Coronary artery (tissue), 2 donors: ENCODE results near the gene GOLGA1.
"Not testable (repeated sequence)": the region's sequence is repeated elsewhere in the genome, so short reads cannot be mapped to it uniquely, and the experiment has no call there.

Experiments used
- DNase-seq: peaks from one replicate; pipeline ENCODE4 v3.0.0-alpha.2; 2017; ENCODE audit warnings: low spot score
- H3K27ac ChIP-seq, 2 donors: fragments of 200-600 bp; sonication (generic); one replicate each; pipeline ENCODE4 v1.5.1; 2016 to 2019
- H3K4me3 ChIP-seq: fragments of 200-600 bp; sonication (generic); 2 replicates; pipeline ENCODE4 v1.5.1; 2016; ENCODE audit warnings: mild to moderate bottlenecking, moderate library complexity
- CTCF ChIP-seq: fragments of 200-600 bp; sonication (generic); IDR thresholded peaks from one replicate; pipeline ENCODE4 v1.5.1; 2019; ENCODE audit warnings: antibody characterized with exemption

Gene GOLGA1

GRCh38 chr9:124843456-124844034 is 97.3 kb downstream of the GOLGA1 start:
- Histone ChIP-seq H3K27ac (no peak overlapping the region), H3K4me3 (no peak overlapping the region)
- DNase-seq, result no peak
- no peak for TF ChIP-seq CTCF

GRCh38 chr9:124841075-124841821 is 99.6 kb downstream of the GOLGA1 start:
- no peak overlapping the region for H3K27ac ChIP-seq
- no peak for TF ChIP-seq CTCF
- H3K4me3 ChIP-seq, result no peak overlapping the region
- DNase-seq, result no peak

- no peak overlapping the region for H3K27ac ChIP-seq
- TF ChIP-seq CTCF, result no peak
- H3K4me3 ChIP-seq, result no peak overlapping the region
- no peak for DNase-seq
Measured at GRCh38 chr9:124840300-124840833, 100.5 kb downstream of the GOLGA1 start.

- Histone ChIP-seq H3K4me3 (no peak overlapping the region), H3K27ac (no peak overlapping the region)
- DNase-seq, result no peak
- no peak for TF ChIP-seq CTCF
Measured at GRCh38 chr9:124839612-124840299, 101.1 kb downstream of the GOLGA1 start.

- H3K4me3 ChIP-seq, result peak overlapping the region; percentile 53
- H3K27ac ChIP-seq, DNase-seq: not testable (repeated sequence)
Measured at GRCh38 chr9:124838567-124839275, 102.2 kb downstream of the GOLGA1 start.

- not testable (repeated sequence) for H3K4me3 ChIP-seq, H3K27ac ChIP-seq, DNase-seq
Measured at GRCh38 chr9:124838132-124838531, 102.8 kb downstream of the GOLGA1 start.

GRCh38 chr9:124835026-124835557 is 105.8 kb downstream of the GOLGA1 start:
- peak overlapping the region; percentile 33 for H3K4me3 ChIP-seq
- no peak for DNase-seq
- no peak for TF ChIP-seq CTCF
- peak overlapping the region in 1 of 2 donors; percentile 65 for H3K27ac ChIP-seq
